HG02588 (cell line): ENCODE results near the gene LRRC23.

Experiments used
- ATAC-seq: cut with Tn5 transposase; IDR thresholded peaks from one replicate; pipeline ENCODE4 v1.9.1; 2021; ENCODE audit warnings: mild to moderate bottlenecking, moderate library complexity; ENCODE audit not compliant: unreplicated experiment

The LRRC23 gene

DNA sequence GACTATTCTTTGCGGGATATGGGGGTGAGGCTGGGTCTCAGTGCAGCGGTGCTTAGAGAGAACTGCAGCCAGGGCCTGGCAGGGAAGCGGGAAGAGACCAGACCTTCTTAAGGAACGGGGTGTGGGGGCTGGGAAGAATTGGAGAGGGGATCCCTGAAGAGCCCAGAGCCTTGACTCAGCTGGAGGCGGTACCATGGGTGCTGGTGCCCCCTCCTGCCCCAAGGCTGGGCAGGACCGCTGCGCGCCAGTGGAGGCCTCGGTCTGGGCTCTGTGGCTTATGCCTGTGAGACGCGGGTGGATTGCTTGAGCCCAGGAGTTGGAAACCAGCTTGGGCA lies 37.7 kb downstream of the LRRC23 start:
- ATAC-seq = no peak

DNA sequence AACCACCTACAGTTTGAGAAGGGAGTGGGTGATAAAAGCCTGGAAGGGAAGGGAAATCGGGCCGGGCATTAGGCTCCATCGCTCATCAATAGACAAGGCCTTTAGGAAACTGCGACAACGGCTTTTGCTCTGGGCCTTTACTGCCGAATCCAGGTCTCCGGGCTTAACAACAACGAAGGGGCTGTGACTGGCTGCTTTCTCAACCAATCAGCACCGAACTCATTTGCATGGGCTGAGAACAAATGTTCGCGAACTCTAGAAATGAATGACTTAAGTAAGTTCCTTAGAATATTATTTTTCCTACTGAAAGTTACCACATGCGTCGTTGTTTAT lies 38.7 kb downstream of the LRRC23 start:
- ATAC-seq = peak; percentile 29

DNA sequence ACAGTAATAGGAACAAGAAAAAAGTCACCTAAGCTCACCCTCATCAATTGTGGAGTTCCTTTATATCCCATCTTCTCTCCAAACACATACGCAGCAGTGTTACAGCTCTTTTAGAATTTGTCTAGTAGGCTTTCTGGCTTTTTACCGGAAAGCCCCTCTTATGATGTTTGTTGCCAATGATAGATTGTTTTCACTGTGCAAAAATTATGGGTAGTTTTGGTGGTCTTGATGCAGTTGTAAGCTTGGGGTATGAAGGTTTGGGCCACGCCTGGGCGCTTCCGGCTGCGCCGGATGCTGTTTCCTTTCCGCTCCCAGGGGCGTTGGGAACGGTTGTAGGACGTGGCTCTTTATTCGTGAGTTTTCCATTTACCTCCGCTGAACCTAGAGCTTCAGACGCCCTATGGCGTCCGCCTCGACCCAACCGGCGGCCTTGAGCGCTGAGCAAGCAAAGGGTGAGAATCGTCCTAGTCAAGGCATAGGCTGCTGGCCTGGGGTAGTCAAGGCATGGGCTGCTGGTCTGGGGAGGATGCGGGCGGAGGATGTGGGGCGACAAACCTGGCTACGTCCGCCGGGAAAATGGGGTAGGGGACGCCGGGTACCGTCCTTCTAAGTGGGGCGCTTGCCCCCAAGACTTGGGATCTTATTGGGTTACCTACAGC lies 39.2 kb downstream of the LRRC23 start, which contains the start of the genes C12orf57 and RNU7-1:
Gene C12orf57, plus strand, starts transcription at position 301 of the 659 bp plus-strand sequence. Its CDS starts 100 bp downstream, at position 401.
Gene RNU7-1, plus strand, starts transcription at position 95 of the 659 bp plus-strand sequence.
- peak; percentile 40 for ATAC-seq

DNA sequence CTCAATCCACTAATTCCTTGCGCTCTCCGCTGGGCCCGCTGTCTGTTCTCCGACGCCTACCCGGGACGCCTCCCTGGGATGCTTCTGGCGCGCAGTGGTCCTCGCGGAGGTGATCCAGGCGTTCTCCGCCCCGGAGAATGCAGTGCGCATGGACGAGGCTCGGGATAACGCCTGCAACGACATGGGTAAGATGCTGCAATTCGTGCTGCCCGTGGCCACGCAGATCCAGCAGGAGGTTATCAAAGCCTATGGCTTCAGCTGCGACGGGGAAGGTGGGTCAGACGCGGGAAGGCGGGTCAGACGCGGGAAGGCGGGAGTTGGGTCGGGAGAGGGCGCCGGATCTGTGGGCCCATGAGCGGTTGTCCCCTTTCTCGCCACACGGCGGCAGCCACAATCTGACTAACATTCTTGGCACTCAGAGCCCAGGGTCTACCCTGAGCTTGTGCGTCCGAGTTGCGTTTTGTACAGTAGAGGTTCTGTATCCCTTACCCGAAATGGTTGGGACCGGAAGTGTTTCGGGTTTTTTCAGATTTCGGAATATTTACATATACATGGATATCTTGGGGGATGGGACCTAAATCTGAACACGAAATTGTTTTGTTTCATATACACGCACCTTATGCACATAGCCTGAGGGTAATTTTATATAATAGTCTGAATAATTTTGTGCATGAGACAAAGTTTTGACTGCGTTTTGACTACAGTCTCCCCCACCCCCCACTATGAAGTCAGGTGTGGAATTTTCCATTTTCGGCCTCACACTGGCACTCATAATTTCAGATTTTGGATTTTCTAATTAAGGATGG lies 40.0 kb downstream of the LRRC23 start:
- peak; percentile 39 for ATAC-seq

DNA sequence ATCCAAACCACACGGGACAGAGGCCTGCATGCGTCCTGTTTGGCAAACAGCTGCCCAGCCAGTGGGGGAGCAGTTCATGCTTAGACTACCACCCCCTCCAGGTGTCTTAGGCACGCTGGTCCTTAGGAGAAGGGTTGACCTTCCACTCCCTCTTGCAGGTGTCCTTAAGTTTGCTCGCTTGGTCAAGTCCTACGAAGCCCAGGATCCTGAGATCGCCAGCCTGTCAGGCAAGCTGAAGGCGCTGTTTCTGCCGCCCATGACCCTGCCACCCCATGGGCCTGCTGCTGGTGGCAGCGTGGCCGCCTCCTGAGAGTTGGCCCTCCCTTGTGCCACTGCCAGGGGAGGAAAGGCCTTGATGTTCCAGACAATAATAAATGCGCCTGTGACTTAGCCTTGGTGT lies 41.0 kb downstream of the LRRC23 start:
- no peak for ATAC-seq

DNA sequence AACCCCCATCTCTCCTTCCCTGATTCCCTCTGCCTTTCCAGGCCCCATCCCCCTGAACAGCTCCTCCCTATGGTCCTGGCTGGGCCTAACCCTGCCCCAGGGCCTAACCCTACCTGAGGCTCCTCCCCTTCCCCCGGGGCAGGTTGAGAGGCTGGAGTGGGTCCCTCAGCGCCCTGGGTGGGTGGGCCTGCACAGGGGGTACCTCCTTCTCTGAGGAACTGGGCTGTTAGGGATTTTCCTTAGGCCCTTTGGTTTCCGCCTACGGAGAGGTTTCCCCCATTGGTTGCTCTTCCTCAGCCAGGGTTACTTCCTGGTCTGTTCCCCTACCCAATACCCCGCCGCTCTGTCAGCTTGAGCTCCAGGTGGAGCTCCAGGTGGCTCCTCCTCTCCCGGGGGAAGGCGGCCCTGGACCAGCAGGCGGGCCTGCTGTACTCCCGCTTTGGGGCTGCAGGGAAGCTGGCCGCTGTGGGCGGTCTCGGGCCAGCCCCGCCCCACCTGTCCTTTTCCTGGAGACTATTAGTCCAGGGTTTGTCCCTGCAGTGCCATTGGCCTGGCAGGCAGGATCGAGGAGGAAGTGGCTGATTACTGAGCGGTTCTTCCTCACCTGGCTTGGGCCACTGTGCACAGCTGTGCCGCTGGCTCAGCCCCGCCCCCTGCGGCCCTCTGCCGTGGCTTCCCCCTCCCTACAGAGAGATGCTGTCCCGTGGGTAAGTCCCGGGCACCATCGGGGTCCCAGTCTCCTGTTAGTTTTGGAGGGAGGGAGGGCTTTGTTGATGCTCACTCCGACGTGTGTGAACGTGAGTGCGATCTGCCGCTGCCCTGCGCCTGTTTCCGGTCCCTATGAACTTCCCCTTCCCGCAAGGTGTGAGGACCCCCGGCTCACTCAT lies 41.7 kb downstream of the LRRC23 start:
- no peak for ATAC-seq

DNA sequence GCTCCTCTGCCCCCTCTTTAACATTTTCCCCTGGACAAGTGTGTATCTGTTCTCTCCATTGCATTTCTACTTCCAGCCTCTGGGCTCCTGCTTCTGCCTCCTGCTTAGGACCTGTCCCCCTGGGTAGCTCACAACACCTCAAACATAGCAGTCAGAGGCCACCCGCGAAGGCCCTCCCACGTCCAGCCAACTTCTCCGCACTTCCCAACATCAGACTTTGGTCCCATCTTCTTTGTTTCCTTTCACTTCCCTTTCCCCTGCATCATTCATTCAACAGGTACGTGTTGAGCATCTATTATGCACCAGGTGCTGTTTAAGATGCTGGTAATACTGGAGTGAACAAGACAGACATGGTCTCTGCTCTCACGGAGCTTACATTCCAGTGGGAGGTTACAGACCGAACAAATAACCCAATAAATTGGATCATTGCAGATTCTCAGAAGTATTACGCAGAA lies 42.3 kb downstream of the LRRC23 start:
- no peak for ATAC-seq

DNA sequence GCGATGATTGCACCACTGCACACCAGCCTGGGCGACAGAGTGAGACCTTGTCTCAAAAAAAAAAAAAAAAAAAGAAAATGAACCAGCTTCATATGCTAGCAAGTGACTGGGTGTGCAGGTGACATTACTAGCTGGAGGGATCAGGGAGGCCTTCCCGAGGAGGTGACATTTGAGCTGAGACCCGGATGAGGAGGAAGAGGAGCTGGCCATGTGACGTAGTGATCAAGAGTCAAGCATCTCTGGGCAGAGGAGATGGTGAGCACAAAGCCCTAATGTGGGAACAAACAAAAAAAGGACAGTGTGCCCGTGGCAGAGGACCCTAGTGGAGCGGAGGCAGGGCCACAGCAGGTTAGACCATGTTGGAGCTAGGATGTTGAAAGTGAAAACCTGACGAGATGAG lies 43.0 kb downstream of the LRRC23 start:
- ATAC-seq = no peak

DNA sequence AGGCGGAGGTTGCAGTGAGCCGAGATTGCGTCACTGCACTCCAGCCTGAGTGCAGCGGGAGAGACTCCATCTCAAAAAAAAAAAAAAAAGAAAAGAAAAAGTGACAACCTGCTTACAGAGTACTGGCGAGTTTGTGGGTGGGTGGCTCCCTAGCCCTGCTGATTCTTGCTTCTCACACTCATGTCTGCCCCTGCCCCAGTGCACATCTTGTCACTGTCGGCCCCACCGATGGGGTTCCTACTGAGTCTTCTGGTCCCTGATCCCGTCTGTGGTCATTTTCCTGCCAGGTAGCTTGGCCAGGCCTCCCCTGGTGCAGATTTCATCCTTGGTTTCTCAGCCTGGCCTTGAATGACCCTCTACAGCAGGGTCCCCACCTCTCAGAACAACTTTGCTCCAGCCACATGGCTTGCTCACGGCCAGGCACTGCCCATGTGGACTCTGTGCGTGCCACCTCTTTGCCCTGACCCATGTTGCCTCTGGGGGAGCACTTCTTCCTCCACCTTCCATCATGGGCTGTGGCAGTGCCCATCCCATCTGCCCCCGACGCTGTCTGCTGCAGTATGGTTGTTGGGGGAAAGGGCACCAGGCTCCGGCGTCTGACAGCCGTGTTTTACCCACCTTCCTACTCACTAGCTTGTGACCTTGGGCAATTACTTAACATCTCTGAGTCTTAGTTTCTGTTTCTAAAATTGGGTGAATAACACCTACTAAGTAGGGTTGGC lies 44.4 kb downstream of the LRRC23 start:
- no peak for ATAC-seq

DNA sequence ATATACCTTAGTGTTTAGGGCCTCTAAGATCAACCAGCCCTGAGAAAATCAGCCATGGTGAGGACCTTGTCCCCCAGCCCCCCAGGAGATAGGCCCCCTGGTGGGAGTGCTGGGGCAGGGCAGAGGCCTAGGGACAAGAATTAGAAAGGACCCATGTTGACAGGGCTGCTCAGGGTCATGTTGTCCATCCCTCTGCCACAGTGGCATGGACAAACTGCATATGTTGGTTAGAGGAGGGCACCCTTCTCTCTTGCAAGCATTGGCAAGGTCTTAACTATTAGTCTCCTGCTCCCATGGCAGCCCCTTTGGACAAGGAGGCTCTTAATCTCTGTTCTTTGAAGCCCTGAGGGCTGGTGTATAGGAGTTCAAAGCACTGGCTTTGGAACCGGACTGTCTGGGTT lies 45.8 kb downstream of the LRRC23 start:
- ATAC-seq = no peak

DNA sequence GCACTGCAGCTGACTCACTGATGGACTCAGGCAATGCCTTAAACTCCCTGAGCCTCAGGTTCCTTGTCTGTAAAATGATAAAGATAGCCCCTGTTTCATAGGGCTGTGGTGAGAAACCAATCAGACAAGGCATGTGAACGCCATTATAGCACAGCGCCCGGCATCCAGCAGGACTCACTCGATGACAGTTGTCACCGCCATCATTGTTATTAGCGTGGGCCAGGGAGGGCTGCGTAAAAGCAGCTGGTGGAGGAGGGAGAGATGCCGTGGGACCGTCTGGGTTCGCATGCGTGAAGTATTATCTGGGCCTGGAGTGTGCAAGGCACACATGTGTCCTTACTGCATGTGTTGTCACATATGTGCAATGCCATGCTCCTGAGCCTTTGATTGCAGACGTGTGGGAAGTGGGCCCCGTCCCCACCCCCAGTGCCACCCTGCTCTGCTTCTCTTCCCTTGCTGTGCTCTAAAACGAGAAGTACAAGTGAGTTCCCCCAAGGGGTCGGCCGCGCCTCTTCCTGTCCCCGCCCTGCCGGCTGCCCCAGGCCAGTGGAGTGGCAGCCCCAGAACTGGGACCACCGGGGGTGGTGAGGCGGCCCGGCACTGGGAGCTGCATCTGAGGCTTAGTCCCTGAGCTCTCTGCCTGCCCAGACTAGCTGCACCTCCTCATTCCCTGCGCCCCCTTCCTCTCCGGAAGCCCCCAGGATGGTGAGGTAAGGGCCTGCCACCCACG lies 46.4 kb downstream of the LRRC23 start, which contains the start of gene PTPN6:
Gene PTPN6, plus strand, starts transcription at position 546 of the 730 bp plus-strand sequence. Its CDS starts 157 bp downstream, at position 703.
- no peak for ATAC-seq

DNA sequence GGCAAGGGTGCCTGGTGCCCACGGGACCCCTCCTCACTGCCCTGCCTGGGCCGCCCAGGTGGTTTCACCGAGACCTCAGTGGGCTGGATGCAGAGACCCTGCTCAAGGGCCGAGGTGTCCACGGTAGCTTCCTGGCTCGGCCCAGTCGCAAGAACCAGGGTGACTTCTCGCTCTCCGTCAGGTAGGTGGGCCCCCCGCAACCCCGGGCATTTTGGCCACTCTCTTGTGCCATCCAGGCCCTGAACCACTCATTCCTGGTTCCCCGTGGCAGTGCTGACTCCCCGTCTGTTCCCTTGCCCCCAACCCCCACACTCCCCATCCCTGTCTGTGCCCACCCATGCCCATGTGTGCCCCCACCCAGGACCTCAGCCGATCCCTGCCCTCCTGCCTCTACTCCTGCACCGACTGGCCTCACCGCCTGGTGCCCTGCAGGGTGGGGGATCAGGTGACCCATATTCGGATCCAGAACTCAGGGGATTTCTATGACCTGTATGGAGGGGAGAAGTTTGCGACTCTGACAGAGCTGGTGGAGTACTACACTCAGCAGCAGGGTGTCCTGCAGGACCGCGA lies 47.0 kb downstream of the LRRC23 start:
- no peak for ATAC-seq

DNA sequence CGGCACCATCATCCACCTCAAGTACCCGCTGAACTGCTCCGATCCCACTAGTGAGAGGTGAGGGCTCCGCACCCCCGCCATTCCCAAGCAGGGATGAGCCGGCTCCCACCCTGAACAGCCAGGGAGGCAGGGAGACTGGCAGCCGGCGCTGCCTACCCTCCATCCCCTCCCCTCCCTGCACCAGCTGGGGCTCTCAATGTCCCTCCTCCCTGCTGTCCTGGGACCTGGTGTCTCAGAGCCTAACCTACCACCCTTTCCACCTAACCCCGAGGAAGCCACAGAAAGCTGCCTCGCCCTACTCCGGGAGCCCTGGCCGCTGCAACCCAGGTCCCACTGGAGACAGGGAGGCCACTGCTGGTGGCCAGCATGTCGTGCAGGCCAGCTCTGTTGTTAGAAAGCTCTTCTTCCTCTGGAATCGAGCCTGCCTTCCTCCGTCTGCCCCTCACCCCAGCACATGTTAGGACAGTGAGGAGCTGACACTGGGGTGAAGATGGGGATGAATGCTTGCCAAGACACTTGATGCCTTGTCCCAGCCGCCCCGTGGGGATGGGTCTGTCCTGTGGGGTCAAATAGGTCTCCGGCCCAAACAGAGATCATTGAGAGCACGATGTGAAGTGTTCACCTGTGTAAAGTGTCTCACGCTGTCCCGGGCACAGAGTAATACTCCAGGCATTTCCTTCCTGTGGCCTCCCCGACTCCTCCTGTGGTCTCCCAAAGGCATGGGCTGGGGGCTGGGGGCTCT lies 47.7 kb downstream of the LRRC23 start:
- ATAC-seq = no peak

DNA sequence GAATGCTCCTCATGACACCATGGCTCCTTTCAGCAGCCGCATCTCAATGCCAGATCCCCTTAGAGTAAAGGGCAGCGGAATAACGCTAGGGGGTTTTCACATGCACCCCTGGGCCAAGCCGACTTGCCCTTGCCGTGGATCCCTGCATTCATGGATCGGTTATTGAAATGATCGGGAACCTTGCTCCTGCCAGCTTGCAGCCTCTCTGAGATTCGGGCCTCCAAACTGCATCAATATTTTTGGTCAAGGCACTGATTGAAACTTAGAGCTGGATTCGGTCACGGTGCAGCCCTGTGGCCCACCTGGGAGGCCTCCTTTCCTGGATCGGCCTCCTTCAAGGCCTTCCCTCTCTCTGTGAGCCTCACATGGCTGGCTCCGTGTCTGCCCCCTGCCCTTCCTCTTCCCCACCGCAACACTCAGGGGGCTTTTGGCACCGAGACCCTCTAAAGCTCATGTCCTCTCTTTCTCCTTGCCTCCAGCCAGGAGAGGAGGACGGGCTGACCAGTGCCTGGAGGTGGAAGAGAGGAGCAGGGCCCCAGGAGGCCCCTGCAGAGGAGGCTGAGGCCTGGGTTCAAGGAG lies 48.3 kb downstream of the LRRC23 start:
- ATAC-seq = no peak

DNA sequence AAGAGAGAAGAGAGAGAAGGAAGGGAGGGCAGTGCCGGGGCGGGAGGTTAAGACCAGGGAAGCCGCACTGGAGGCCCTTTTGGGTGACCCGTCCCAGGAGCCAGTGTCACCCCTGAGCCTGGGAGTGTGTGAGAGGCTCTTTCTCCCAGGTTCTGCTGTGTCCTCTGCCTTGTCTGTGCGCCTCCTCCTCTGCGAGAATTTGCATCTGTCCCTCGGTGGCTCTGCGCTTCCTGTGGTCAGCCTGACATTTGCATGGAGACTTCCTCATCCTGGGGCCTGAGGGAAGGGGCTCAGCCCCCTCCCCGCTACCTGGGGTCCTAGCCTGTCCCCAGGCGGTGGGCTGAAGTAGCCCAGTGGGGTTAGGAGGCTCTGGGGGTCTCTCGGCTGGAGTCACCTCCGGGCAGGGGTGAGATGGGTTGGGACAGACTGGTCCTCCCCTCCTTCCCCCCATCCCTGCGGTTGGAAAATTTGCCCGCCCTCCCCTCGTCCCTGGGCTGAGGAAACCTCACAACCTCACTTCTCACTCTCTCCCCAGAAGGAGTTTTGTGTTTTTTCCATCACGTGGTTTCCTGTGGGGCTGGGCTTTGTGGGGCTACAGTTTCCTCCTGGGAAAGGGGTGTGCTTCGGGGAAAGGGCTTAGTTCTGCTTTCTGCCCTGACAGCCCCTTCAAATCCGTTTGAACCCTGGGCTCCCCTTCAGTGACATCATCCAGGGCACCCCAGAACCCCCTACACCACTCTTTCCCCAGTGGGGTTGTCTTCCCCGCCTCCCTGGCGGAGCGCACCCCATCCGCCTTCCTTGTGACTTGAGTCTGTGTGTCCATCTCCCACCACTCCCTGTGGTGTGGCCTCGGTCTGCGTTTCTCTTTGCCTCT lies 49.1 kb downstream of the LRRC23 start:
- ATAC-seq = peak; percentile 46

DNA sequence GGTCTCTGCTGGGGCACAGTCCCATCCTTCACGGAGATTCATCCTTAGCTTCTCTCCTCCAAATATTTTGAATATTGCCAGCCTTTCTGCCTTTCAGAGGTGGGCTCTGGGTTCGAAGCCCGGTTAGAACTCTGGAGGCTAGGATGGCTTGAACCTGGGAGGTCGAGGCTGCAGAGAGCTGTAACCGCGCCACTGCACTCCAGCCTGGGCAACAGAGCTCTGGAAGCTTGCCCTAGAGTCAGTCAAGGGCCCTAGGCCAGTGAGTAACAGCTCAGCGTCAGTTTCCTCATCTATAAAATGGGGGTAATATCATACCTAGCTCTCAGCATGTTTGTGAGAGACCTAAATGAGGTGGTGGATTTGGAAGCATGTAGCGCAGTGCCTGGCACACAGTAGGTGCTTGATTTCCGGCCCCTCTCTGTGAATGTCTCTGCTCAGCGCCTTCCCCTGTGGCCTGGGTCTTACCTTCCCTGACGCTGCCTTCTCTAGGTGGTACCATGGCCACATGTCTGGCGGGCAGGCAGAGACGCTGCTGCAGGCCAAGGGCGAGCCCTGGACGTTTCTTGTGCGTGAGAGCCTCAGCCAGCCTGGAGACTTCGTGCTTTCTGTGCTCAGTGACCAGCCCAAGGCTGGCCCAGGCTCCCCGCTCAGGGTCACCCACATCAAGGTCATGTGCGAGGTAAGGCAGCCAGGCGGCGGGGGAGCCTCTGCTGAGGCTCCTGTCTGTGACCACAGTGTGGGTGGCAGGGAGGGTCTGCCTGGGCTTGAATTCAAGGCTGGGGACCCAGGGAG lies 49.9 kb downstream of the LRRC23 start:
- ATAC-seq = no peak
